Measurements from ENCODE around the gene CRX. TPM values are rescaled to one million over a fixed set of nuclear protein-coding genes. Genes with fewer than 3 reads are reported as not detected.

The CRX gene
- total RNA-seq, 1 experiment from 2014 or later = not detected

DNA sequence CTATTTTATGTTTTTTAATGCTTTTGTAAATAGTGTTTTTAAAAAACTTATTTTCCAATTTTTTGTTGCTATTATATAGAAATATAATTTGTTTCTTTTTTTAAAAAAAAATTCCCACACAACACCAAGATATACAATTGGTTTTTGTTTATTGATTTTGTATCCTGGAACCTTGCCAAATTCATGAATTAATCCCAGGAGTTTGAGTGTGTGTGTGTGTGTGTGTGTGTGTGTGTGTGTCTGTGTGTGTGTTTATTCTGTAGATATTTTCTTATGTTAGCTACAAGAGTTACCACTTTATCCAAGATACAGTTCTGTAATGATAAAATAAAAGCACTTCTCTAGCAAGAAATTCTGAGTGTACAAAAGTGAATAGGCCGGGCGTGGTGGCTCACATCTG is 25.0 kb upstream of the CRX start:
- H3K4me2 ChIP-seq = no peak overlapping the region
- no peaks in the 10 kb centered on the region for H3K4me1 ChIP-seq (replicated peaks; ENCODE audit: insufficient read depth)
- H3K79me2 ChIP-seq (ENCODE audit: low read depth) = no peaks in the 10 kb centered on the region
- no peaks in the 10 kb centered on the region for H3K9me2 ChIP-seq (ENCODE audit: insufficient read depth)
- H3K27me3 ChIP-seq (ENCODE audit: insufficient read depth, low read depth) = 0 out of 2 replicates have a peak, but pooled peaks cover 7% of the 10 kb centered on the region
- H3K27ac ChIP-seq = no peak overlapping the region
- no peaks in the 10 kb centered on the region for H3K36me3 ChIP-seq (ENCODE audit: low read depth)
- BruUV-seq (replicated peaks) = no TSS peak
- H3F3A ChIP-seq (ENCODE audit: insufficient read depth, low read depth) = no peaks in the 10 kb centered on the region
- no peaks in the 10 kb centered on the region for H4K20me1 ChIP-seq (ENCODE audit: insufficient read depth)
- no peak overlapping the region for H3K4me3 ChIP-seq
- POLR2A ChIA-PET (ENCODE audit: unreplicated experiment) = no interaction called here
- intact Hi-C loops (cut with micrococcal nuclease; ENCODE audit: unreplicated experiment) = loop anchor here (10.0 kb wide), 1 partner anchor 68 kb away; no protein-coding TSS in a partner anchor
- H3K9me3 ChIP-seq (ENCODE audit: insufficient read depth, low read depth) = 0 out of 2 replicates have a peak, but pooled peaks cover 4% of the 10 kb centered on the region
- TF ChIP-seq, protein P1, sequence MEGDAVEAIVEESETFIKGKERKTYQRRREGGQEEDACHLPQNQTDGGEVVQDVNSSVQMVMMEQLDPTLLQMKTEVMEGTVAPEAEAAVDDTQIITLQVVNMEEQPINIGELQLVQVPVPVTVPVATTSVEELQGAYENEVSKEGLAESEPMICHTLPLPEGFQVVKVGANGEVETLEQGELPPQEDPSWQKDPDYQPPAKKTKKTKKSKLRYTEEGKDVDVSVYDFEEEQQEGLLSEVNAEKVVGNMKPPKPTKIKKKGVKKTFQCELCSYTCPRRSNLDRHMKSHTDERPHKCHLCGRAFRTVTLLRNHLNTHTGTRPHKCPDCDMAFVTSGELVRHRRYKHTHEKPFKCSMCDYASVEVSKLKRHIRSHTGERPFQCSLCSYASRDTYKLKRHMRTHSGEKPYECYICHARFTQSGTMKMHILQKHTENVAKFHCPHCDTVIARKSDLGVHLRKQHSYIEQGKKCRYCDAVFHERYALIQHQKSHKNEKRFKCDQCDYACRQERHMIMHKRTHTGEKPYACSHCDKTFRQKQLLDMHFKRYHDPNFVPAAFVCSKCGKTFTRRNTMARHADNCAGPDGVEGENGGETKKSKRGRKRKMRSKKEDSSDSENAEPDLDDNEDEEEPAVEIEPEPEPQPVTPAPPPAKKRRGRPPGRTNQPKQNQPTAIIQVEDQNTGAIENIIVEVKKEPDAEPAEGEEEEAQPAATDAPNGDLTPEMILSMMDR (conservative IDR thresholded peaks at IDR 0.05) = no peak
- TF ChIP-seq EZH2 (IDR thresholded peaks at IDR 0.05; ENCODE audit: low read depth) = no peak
- DNase-seq = no peak
- CTCF ChIA-PET = no interaction called here
- H2AFZ ChIP-seq = no peak overlapping the region

DNA sequence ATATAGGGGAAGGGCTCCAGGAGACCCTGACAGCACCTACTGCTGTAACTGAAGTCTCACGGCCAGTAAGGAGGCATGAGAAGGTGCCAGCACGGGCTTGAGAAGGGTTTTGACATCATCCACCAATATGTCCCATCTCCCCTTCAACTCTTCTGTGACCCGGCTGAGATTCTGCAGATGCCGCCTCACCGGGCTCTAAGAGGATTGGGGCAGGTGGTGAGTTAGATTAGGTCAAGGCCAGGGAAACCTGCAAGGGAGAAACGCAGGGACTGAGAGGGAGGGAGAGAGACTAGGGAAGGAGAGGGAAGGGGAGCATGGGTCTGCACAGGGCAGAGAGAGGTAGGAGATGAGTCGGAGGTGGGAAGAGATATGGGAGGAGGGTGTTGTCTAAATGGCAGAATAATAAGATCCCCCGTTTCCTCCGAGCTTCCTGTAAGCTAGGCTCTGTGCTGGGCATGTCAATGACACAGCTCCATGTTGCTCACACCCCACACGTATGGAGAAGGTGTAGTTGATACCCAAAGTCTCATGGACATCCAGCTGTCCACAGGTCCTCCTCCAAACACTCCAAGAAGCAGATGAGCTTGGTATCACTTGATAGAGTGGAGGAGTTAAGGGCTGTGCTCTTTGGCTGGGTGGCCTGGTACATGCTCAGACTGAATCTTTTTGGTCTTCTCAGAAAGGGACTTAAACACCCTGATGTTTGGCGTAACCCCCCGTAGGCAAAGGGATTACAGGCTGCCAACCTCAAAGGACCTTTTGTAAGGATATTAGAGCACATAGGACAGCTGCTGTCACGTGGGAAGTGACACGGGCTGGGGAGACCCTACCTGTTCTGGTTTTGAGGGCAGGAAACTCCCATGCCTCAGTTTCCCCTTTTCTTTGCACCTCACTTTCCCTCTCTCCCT is 23.5 kb upstream of the CRX start:
- no peak for DNase-seq
- no TSS peak for BruUV-seq (replicated peaks)
- H3K9me3 ChIP-seq (ENCODE audit: insufficient read depth, low read depth) = no peaks in the 10 kb centered on the region
- H3K4me3 ChIP-seq = no peak overlapping the region
- no peak overlapping the region for H3K4me2 ChIP-seq
- no peak for TF ChIP-seq EZH2 (IDR thresholded peaks at IDR 0.05; ENCODE audit: low read depth)
- TF ChIP-seq, protein P1 (conservative IDR thresholded peaks at IDR 0.05) = no peak
- no peaks in the 10 kb centered on the region for H3K4me1 ChIP-seq (replicated peaks; ENCODE audit: insufficient read depth)
- H3K79me2 ChIP-seq (ENCODE audit: low read depth) = no peaks in the 10 kb centered on the region
- H3K27me3 ChIP-seq (ENCODE audit: insufficient read depth, low read depth) = 0 out of 2 replicates have a peak, but pooled peaks cover 7% of the 10 kb centered on the region
- ChIA-PET POLR2A (ENCODE audit: unreplicated experiment) (no interaction called here), CTCF (no interaction called here)
- H3F3A ChIP-seq (ENCODE audit: insufficient read depth, low read depth) = no peaks in the 10 kb centered on the region
- no peaks in the 10 kb centered on the region for H4K20me1 ChIP-seq (ENCODE audit: insufficient read depth)
- H2AFZ ChIP-seq = peak overlapping the region; percentile 49; the same call in 1 of the 2 replicates
- H3K27ac ChIP-seq = no peak overlapping the region
- H3K36me3 ChIP-seq (ENCODE audit: low read depth) = no peaks in the 10 kb centered on the region
- H3K9me2 ChIP-seq (ENCODE audit: insufficient read depth) = no peaks in the 10 kb centered on the region
- intact Hi-C loops (cut with micrococcal nuclease; ENCODE audit: unreplicated experiment) = loop anchor here (10.0 kb wide), 1 partner anchor 67 kb away; no protein-coding TSS in a partner anchor

DNA sequence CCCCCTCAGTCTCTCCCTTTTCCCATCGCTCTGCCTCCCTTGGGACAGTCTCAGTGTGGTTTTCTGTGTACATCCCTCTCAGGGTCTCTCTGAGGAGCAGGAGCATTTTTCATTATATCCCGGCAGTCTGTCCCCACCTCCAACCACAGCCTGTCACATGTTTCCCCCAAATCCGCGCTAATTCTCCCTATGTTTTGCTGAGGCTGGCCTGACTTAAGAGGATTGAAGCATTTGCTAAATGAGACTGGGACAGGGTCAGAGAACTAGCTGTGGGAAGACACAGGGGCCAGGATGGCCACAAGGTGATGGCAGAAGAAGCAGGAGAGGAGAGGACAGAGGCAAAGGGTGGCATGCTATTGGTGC is 22.9 kb upstream of the CRX start:
- Histone ChIP-seq H3K27me3 (ENCODE audit: insufficient read depth, low read depth) (0 out of 2 replicates have a peak, but pooled peaks cover 7% of the 10 kb centered on the region), H3K36me3 (ENCODE audit: low read depth) (no peaks in the 10 kb centered on the region), H3F3A (ENCODE audit: insufficient read depth, low read depth) (no peaks in the 10 kb centered on the region), H3K9me2 (ENCODE audit: insufficient read depth) (no peaks in the 10 kb centered on the region), H3K4me2 (no peak overlapping the region), H2AFZ (no peak overlapping the region), H3K4me1 (replicated peaks; ENCODE audit: insufficient read depth) (no peaks in the 10 kb centered on the region), H3K9me3 (ENCODE audit: insufficient read depth, low read depth) (no peaks in the 10 kb centered on the region), H3K79me2 (ENCODE audit: low read depth) (no peaks in the 10 kb centered on the region), H4K20me1 (ENCODE audit: insufficient read depth) (no peaks in the 10 kb centered on the region), H3K27ac (no peak overlapping the region), H3K4me3 (no peak overlapping the region)
- intact Hi-C loops (cut with micrococcal nuclease; ENCODE audit: unreplicated experiment) = loop anchor here (10.0 kb wide), 1 partner anchor 66 kb away; no protein-coding TSS in a partner anchor
- POLR2A ChIA-PET (ENCODE audit: unreplicated experiment) = no interaction called here
- no peak for DNase-seq
- CTCF ChIA-PET = no interaction called here
- no TSS peak for BruUV-seq (replicated peaks)
- no peak for TF ChIP-seq EZH2 (IDR thresholded peaks at IDR 0.05; ENCODE audit: low read depth)
- TF ChIP-seq, protein P1 (conservative IDR thresholded peaks at IDR 0.05) = no peak
